Liver (tissue), 9 donors: ENCODE results near the gene SCRN1. TPM values are rescaled to one million over a fixed set of nuclear protein-coding genes. Genes with fewer than 3 reads are reported as not detected.

Source experiments
- DNase-seq: peaks from one replicate; pipeline ENCODE4 v3.0.0-alpha.2; 2017; ENCODE audit warnings: low spot score
- H3K27ac ChIP-seq, 2 donors: one replicate each; pipeline ENCODE4 v1.7.0; 2013; ENCODE audit warnings: inconsistent platforms in 2 of 2, low read length in 2 of 2, control low read depth in 1 of 2, low read depth in 1 of 2, mild to moderate bottlenecking in 1 of 2
- H3K27me3 ChIP-seq, 4 donors: one replicate each; pipeline versions ENCODE4 v1.6.1 to v1.7.0; 2013; ENCODE audit warnings: low read length in 3 of 4, inconsistent platforms in 1 of 4, mild to moderate bottlenecking in 1 of 4, moderate library complexity in 1 of 4; ENCODE audit not compliant: control insufficient read depth in 4 of 4, insufficient read depth in 4 of 4
- H3K36me3 ChIP-seq, 4 donors: one replicate each; pipeline versions ENCODE4 v1.6.1 to v1.7.0; 2013; ENCODE audit warnings: low read length in 3 of 4, mild to moderate bottlenecking in 3 of 4, low read depth in 1 of 4, moderate library complexity in 1 of 4; ENCODE audit not compliant: control insufficient read depth in 4 of 4, insufficient read depth in 3 of 4
- H3K4me1 ChIP-seq, 4 donors: one replicate each; pipeline versions ENCODE4 v1.6.1 to v1.7.0; 2013; ENCODE audit warnings: low read length in 3 of 4, mild to moderate bottlenecking in 3 of 4, moderate library complexity in 1 of 4; ENCODE audit not compliant: control insufficient read depth in 4 of 4, insufficient read depth in 4 of 4
- H3K4me3 ChIP-seq, 3 donors: one replicate each; pipeline versions ENCODE4 v1.6.1 to v1.7.0; 2013; ENCODE audit warnings: low read length in 3 of 3, control low read depth in 1 of 3, low read depth in 1 of 3, mild to moderate bottlenecking in 1 of 3
- H3K9ac ChIP-seq, 2 donors: one replicate each; pipeline ENCODE4 v1.7.0; 2013; ENCODE audit warnings: low read length in 2 of 2, mild to moderate bottlenecking in 2 of 2, moderate library complexity in 2 of 2, control low read depth in 1 of 2, low read depth in 1 of 2
- H3K9me3 ChIP-seq, 4 donors: one replicate each; pipeline versions ENCODE4 v1.6.1 to v1.7.0; 2013; ENCODE audit warnings: low read length in 3 of 4; ENCODE audit not compliant: control insufficient read depth in 4 of 4
- CTCF ChIP-seq: fragments of 150-350 bp; IDR thresholded peaks from 2 replicates; pipeline ENCODE4 v1.5.1; 2017; ENCODE audit warnings: improper control_type of control experiment, low read depth, low read length; ENCODE audit not compliant: missing input control
- EGR1 ChIP-seq, 2 donors: IDR thresholded peaks; 2 replicates each; pipeline ENCODE4 v1.6.1; 2016 to 2018; ENCODE audit warnings: antibody characterized with exemption in 2 of 2, low read depth in 2 of 2
- FOXA1 ChIP-seq: IDR thresholded peaks from 2 replicates; pipeline ENCODE4 v1.6.1; 2016; ENCODE audit warnings: antibody characterized with exemption
- FOXA2 ChIP-seq: IDR thresholded peaks from 2 replicates; pipeline ENCODE4 v1.6.1; 2016; ENCODE audit warnings: antibody characterized with exemption
- GABPA ChIP-seq, 2 donors: IDR thresholded peaks in 1 of 2; conservative IDR thresholded peaks in 1 of 2; 2 replicates each; pipeline ENCODE4 v1.6.1; 2016; ENCODE audit warnings: antibody characterized with exemption in 2 of 2, mild to moderate bottlenecking in 1 of 2, moderate library complexity in 1 of 2
- HNF4A ChIP-seq, 2 donors: conservative IDR thresholded peaks; 2 replicates each; pipeline ENCODE4 v1.6.1; 2016; ENCODE audit warnings: antibody characterized with exemption in 2 of 2, mild to moderate bottlenecking in 2 of 2
- HNF4G ChIP-seq: IDR thresholded peaks from 2 replicates; pipeline ENCODE4 v1.6.1; 2016; ENCODE audit warnings: antibody characterized with exemption
- JUND ChIP-seq, 2 donors: IDR thresholded peaks; 2 replicates each; pipeline ENCODE4 v1.6.1; 2016; ENCODE audit warnings: antibody characterized with exemption in 2 of 2
- MAX ChIP-seq: IDR thresholded peaks from 2 replicates; pipeline ENCODE4 v1.6.1; 2016; ENCODE audit warnings: antibody characterized with exemption
- NR2F2 ChIP-seq: IDR thresholded peaks from 2 replicates; pipeline ENCODE4 v1.6.1; 2016; ENCODE audit warnings: antibody characterized with exemption
- RAD21 ChIP-seq, 2 donors: IDR thresholded peaks; 2 replicates each; pipeline ENCODE4 v1.6.1; 2016; ENCODE audit warnings: antibody characterized with exemption in 2 of 2, mild to moderate bottlenecking in 2 of 2
- REST ChIP-seq: IDR thresholded peaks from 2 replicates; pipeline ENCODE4 v1.6.1; 2016; ENCODE audit warnings: antibody characterized with exemption, mild to moderate bottlenecking
- RXRA ChIP-seq, 2 donors: IDR thresholded peaks; 2 replicates each; pipeline ENCODE4 v1.6.1; 2017 to 2018; ENCODE audit warnings: antibody characterized with exemption in 2 of 2, mild to moderate bottlenecking in 1 of 2
- SP1 ChIP-seq: IDR thresholded peaks from 2 replicates; pipeline ENCODE4 v1.6.1; 2018; ENCODE audit warnings: antibody characterized with exemption, mild to moderate bottlenecking
- TAF1 ChIP-seq: conservative IDR thresholded peaks from 2 replicates; pipeline ENCODE4 v1.6.1; 2016; ENCODE audit warnings: antibody characterized with exemption, mild to moderate bottlenecking
- YY1 ChIP-seq: IDR thresholded peaks from 2 replicates; pipeline ENCODE4 v1.6.1; 2016; ENCODE audit warnings: antibody characterized with exemption, mild to moderate bottlenecking
- ZBTB33 ChIP-seq: IDR thresholded peaks from 2 replicates; pipeline ENCODE4 v1.6.1; 2016; ENCODE audit warnings: antibody characterized with exemption
- WGBS: extraction: QIAGEN DNeasy Blood & Tissue Kit; methylation state at CpG from one replicate; pipeline ENCODE4 v1.1.7; 2013; 5-methylcytosine and 5-hydroxymethylcytosine counted together
- polyA plus RNA-seq, 2 donors: library from polyadenylated mRNA; stranded (reverse) in 1 of 2; unstranded in 1 of 2; fragments of 200-250 nt in 1 of 2; fragments of >200 nt in 1 of 2; fragmentation: Nextera tagmentation in 1 of 2; extraction: Ambion mirVana in 1 of 2; gene quantifications; one replicate each; pipeline versions ENCODE4 v1.2.1 to v1.2.3, GENCODE V29; 2013 to 2015
- total RNA-seq, 2 donors: library from RNA; depleted of rRNA; stranded (reverse); fragments of >200 nt; gene quantifications; one replicate each; pipeline ENCODE4 v1.2.3, GENCODE V29; 2014
- donor health status: healthy.
- donor health status: healthy.
- donor health status: healthy.
- donor health status: healthy.
- donor health status: healthy.

SCRN1 gene
- total and polyA plus RNA-seq, 4 donors = 1.1 to 4.1 (median 2.0) TPM

GRCh38 chr7:29975561-29975960 lies 14.0 kb downstream of the SCRN1 start:
- 84% methylated on average over 1 of the region's 1 CpG for WGBS
- Histone ChIP-seq H3K9me3 (no peaks in the 10 kb centered on the region), H3K9ac (no peak overlapping the region), H3K27ac (no peak overlapping the region), H3K27me3 (peaks cover 0 to 3% (median 0%) of the 10 kb centered on the region in 4 donors), H3K36me3 (no peaks in the 10 kb centered on the region), H3K4me1 (no peaks in the 10 kb centered on the region), H3K4me3 (no peak overlapping the region)
- no peak for DNase-seq
- no peak for TF ChIP-seq REST
- TF ChIP-seq HNF4G = no peak
- TF ChIP-seq NR2F2 = no peak
- TF ChIP-seq JUND (IDR thresholded peaks at IDR 0.05) = no peak
- TF ChIP-seq MAX = no peak
- no peak for TF ChIP-seq FOXA1
- no peak for TF ChIP-seq HNF4A (conservative IDR thresholded peaks at IDR 0.05)
- TF ChIP-seq EGR1 (IDR thresholded peaks at IDR 0.05; ENCODE audit: low read depth in 2 of 2) = no peak
- TF ChIP-seq TAF1 = no peak
- no peak for TF ChIP-seq GABPA (IDR thresholded peaks at IDR 0.05 in 1 of 2, conservative IDR thresholded peaks at IDR 0.05 in 1 of 2)
- TF ChIP-seq CTCF = no peak
- no peak for TF ChIP-seq SP1
- no peak for TF ChIP-seq YY1
- TF ChIP-seq RAD21 (IDR thresholded peaks at IDR 0.05) = no peak
- no peak for TF ChIP-seq RXRA (IDR thresholded peaks at IDR 0.05)

GRCh38 chr7:29974286-29974685 lies 15.3 kb downstream of the SCRN1 start:
- TF ChIP-seq SP1 = no peak
- no peak for TF ChIP-seq FOXA2
- TF ChIP-seq REST = no peak
- TF ChIP-seq RAD21 (IDR thresholded peaks at IDR 0.05) = no peak
- no peak for TF ChIP-seq EGR1 (IDR thresholded peaks at IDR 0.05; ENCODE audit: low read depth in 2 of 2)
- no peak for TF ChIP-seq HNF4A (conservative IDR thresholded peaks at IDR 0.05)
- no peak for TF ChIP-seq TAF1
- TF ChIP-seq ZBTB33 = no peak
- no peak for TF ChIP-seq NR2F2
- no peak for TF ChIP-seq HNF4G
- TF ChIP-seq YY1 = no peak
- no peak for TF ChIP-seq CTCF
- TF ChIP-seq RXRA (IDR thresholded peaks at IDR 0.05) = no peak
- TF ChIP-seq MAX = no peak
- H3K4me3 ChIP-seq = no peak overlapping the region
- no peaks in the 10 kb centered on the region for H3K36me3 ChIP-seq
- no peak for DNase-seq
- H3K9ac ChIP-seq = no peak overlapping the region
- no peak overlapping the region for H3K27ac ChIP-seq
- WGBS = 87% methylated on average over 3 of the region's 3 CpGs
- H3K9me3 ChIP-seq = no peaks in the 10 kb centered on the region
- H3K4me1 ChIP-seq = no peaks in the 10 kb centered on the region
- H3K27me3 ChIP-seq = peaks cover 0 to 3% (median 0%) of the 10 kb centered on the region in 4 donors
